Stimulated activated CD4-positive, alpha-beta T cell treated with anti-CD3 and anti-CD28 coated beads, Interleukin-2, amount 100 ng/mL, for 24 hours (primary cell): ENCODE data around the gene NECAB2.
A peak's percentile ranks its signal among the peaks of the same experiment; 100 is the strongest.

Experiments
- DNase-seq, 2 donors: peaks; one replicate each; pipeline ENCODE4 v3.0.0-alpha.2; 2020

The NECAB2 gene

DNA sequence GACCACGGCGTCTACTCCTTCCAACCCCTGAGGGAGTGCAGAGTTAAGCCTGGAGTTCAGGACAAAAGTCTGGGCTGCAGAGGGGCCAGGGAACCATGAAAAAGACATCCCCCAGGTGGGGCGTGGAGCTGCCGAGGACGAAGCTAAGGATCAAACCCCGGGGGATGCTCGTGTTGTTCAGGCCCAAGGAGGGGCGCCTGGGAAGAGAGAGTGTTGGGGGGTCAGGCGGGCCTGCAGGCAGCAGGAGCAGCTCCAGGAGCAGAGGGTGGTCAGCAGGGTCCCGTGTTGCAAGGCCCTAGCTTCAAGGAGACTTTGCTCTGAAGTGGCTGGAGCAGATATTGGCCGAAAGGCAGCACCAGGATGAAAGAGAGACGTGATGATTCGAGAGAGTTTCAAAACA is 26.7 kb downstream of the NECAB2 start:
- DNase-seq, result no peak

GRCh38 chr16:83995754-83996153 is 27.7 kb downstream of the NECAB2 start:
- no peak for DNase-seq

GRCh38 chr16:83996481-83997252 is 28.6 kb downstream of the NECAB2 start:
- DNase-seq, result no peak

- no peak for DNase-seq
Observed at GRCh38 chr16:83998091-83998490, 30.0 kb downstream of the NECAB2 start.

DNA sequence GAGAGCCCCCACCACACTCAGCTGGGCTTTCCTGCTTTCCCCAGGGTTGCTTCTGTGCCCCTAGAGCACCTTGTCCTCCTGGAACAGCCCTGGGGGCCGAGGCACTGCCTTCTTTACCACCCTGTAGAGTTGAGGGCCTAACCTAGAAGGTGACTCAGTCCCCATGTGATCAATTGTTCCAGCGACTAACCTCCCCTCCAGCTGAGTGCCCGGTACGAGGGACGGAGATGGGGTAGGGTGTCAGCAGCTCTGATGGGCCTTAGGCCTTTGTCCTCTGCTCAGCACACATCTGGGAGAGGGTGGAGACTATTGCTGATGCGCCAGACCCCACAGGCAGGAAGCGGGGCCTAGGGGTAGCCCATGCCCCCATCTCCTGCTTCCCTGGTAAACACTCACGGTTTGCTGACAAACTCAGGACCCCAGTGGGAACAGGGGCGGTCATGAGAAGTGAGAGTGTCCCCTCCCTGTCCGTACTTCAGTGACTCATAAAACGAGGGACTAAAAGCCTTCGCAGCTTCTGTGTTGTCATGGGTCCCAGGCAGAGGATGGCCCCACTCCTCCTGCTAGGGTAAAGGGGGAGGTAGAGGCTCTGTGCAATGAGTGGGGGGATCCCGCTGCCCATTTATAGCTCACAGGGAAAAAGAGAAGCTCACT is 33.1 kb downstream of the NECAB2 start:
- no peak for DNase-seq

DNA sequence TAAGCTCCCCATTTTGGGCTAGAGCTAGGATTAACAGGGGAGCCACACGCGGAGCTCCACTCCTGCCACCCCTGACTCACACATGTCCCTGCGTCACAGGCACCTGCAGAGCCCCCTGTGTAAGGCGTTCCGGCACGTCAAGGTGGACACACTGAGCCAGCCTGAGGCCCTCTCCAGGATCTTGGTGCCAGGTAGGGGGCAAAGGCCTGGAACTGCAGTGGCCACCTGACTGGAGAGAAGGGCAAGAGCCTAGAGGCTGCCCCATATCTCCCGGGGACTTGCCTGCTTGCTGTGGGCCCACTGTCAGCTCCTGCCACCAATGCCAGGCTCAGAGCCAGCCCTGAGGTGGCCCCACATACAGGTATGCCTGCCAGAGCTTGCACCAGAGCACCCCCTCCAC is 33.7 kb downstream of the NECAB2 start:
- DNase-seq, result no peak

- no peak for DNase-seq
Observed at GRCh38 chr16:84003038-84003437, 35.0 kb downstream of the NECAB2 start.

DNA sequence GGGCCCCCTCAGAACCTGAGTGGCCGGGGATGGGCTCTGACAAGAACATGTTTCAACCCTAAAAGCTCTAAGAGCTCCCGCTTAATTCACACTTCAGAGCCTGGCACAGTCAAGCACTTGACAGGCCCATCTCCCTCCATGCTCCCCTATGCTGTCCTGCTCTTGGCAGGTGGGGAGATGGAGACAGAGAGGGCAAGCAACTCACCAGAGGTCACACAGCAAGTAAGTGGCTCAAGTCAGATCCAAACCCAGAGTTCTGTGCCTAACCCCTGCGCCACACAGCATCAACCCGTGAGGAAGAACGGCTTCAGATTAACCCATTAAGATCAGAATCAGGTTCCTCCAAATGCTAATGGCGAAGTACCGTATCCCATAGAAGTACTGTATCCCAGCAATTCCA is 36.4 kb downstream of the NECAB2 start:
- DNase-seq, result no peak

DNA sequence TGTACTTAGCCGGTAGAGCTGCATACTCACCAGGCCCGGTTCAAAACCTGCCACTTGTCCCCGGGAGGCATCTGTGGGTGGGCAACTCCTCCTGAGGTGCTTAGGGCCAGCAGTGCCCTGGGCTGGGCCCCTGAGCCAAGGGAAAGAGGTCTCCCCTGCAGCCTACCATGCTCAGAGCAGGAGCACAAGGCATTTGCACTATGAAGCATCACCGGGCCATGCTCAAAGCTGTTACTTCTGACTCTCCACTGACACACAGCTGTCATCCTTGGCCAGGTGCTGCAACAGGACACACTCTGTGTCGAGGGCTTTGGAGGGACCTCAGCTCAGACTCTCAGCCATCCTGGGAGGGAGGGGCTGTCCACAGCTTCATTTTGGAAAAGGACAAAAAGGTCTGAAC is 37.3 kb downstream of the NECAB2 start:
- DNase-seq, result no peak

DNA sequence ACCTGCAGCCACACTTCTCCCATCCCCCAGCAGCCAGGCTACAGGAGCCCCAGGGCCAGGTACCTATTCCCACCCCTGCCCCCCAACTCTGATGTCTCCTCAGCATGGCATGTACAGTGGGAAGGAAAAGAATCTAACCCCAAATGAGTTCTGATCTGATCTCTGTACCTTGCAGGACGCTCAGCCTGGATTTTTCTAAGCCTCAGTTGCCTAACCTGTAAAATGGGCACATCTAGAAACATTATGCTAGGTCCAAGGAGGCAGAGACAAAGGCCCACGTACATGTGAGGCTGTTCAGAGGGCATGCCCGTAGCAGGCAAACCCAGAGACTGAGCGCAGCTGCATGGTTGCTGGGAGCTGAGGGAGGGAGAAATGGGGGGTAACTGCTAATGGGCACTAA is 39.5 kb downstream of the NECAB2 start:
- no peak for DNase-seq

DNA sequence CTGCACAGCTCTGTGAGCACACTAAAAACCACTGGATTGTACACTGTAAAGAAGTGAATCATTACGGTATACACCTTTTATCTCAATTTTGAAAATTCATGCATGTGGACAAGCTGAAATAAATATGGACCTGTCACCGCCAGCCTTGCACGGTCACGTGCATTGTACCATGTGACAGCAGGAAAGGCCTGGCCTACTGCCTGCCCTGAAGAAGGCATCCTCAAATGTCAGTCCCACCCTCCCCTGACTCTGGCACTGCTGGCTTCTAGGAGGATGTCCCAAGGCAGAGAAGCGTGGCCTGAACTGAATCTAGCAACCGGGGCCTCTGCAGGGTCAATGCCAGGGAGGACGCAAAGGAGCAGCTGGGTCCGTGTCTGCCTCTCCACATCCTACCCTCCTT is 39.9 kb downstream of the NECAB2 start:
- no peak for DNase-seq

GRCh38 chr16:84009282-84009681 is 41.2 kb downstream of the NECAB2 start:
- DNase-seq, result no peak

GRCh38 chr16:84013787-84014569 is 45.9 kb downstream of the NECAB2 start:
- peak; percentile 37 to 74 for DNase-seq

- DNase-seq, result no peak
Observed at GRCh38 chr16:84014570-84015327, 46.7 kb downstream of the NECAB2 start.

DNA sequence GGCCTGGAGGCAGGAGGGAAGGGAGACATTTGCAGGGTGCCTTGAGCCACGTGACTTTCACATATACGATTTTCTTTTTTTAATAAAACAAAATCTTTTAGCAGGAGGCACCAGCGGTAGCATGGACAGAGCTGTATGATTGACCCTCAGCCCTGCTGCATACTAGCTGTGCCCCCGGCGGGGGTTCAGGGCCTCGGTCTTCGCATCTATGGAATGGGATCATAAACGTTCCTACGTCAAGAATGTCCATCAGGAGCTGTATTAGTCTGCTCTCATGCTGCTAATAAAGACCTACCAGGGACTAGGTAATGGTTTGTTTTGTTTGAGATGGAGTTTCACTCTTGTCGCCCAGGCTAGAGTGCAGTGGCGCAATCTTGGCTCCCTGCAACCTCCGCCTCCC is 47.4 kb downstream of the NECAB2 start:
- DNase-seq, result no peak

GRCh38 chr16:84016477-84016876 is 48.4 kb downstream of the NECAB2 start:
- no peak for DNase-seq

GRCh38 chr16:84018710-84019109 is 50.7 kb downstream of the NECAB2 start:
- DNase-seq, result no peak

DNA sequence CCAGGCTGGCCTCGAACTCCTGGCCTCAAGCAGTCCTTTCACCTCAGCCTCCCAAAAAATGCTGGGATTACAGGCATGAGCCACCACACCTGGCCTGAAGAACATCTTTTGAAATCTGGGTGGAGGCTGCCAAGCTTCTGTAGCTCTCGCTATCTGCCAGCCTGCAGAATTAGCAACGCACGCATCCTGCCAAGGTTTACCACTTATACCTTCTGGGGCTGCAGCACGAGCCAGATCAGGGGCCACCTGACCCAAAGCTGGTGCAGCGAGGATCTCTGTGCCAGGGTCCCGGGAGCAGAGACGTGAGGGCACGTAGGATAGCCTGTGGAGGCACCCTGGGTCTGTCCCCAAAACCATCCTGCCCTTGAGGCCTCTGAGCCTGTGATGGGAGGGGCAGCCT is 52.3 kb downstream of the NECAB2 start:
- DNase-seq, result no peak

GRCh38 chr16:84021488-84021887 is 53.4 kb downstream of the NECAB2 start:
- DNase-seq, result no peak

DNA sequence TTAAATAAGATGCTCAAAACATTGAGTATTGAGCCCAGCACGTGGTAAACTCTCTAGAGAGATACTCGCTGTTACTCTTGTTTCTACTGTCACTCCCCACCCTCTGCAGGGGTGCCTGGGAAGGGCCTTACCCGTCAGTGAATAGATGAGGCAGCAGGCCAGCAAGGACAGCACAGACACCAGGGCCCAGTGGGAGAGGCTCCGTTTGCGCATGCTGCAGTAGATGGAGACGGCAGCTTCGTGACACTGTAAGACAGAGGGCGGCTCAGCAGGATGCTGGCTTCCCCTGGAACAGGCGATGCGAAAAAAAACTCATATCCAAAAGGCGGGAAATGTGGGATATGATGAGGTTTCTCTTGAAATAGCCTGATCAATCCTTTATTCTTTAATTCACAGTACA is 54.6 kb downstream of the NECAB2 start:
- DNase-seq, result no peak

DNA sequence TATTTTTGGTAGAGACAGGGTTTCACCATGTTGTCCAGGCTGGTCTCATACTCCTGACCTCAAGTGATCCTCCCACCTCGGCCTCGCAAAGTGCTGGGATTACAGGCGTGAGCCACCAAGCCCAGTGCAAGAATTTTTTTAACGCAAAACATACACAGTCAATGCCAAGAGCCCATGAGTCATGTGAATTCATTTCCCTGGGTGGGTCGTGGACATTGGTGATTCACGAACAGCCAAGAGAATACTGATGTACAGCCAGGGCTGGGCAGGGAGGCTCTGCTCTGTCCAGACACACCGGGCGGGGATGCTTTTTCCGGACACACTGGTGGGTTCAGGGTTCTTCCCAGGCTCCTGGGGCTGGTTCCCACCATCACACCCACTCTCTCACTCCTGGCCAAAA is 56.8 kb downstream of the NECAB2 start:
- no peak for DNase-seq

DNA sequence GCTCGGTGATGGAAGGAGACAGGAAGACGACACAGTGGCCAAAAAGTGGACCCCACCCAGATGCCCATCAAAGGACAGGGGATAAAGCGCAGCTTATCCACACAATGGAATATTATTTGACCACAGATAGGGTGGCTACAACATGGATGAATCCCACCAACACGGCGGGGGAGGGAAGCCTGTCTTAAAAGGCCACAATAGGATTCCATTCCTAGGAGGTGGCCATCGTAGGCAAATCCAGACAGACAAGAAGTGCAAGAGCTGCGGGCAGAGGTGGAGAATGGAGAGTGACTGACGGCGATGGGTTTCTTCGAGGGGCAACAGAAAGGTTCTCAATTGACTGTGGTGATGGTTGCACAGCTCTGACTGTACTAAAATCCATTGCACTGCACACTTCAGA is 58.6 kb downstream of the NECAB2 start:
- no peak for DNase-seq

GRCh38 chr16:84027625-84028024 is 59.6 kb downstream of the NECAB2 start:
- DNase-seq, result no peak
